GM18907 (cell line): ENCODE measurements around the gene POLR2I.

Experiments used
- ATAC-seq: cut with Tn5 transposase; IDR thresholded peaks from one replicate; pipeline ENCODE4 v1.9.1; 2021; ENCODE audit warnings: mild to moderate bottlenecking, moderate library complexity; ENCODE audit not compliant: unreplicated experiment

POLR2I gene

DNA sequence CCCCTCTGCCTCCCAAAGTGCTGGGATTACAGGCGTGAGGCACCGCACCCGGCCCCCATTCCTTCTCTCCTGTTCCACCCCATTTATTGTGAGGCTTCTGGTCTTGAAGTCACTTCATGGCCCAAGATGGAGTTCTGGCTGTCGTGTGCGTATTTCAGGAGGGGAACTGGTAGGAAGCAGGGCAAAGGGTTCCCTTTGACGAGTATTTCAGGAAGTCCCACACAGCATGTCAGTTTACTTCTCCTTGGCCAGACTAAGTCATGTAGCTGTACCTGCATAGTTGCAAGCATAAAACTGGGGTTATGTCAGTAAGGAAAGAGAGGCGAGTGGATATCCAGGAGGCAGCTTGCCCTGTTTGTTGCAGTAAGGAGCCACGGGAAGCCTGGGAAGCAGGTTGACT is 49.8 kb downstream of the POLR2I start:
- ATAC-seq: no peak
